Lower leg skin (tissue), 4 donors: ENCODE measurements around the gene ZNF679. TPM values are rescaled to one million over a fixed set of nuclear protein-coding genes. Genes with fewer than 3 reads are reported as not detected.
"Not testable (repeated sequence)": the region's sequence is repeated elsewhere in the genome, so short reads cannot be mapped to it uniquely, and the experiment has no call there.

ENCODE experiments used
- DNase-seq, 2 donors: peaks; one replicate each; pipeline ENCODE4 v3.0.0-alpha.2; 2019; ENCODE audit warnings: low spot score in 2 of 2
- H3K4me3 ChIP-seq: fragments of 200-600 bp; sonication (generic); 2 replicates; pipeline ENCODE4 v1.5.1; 2017; ENCODE audit warnings: mild to moderate bottlenecking, low read depth; ENCODE audit not compliant: poor library complexity, severe bottlenecking
- CTCF ChIP-seq, 3 donors: fragments of 450-650 bp; IDR thresholded peaks; one replicate each; pipeline ENCODE4 v1.5.1; 2016; ENCODE audit warnings: antibody characterized with exemption in 3 of 3, mild to moderate bottlenecking in 3 of 3, moderate library complexity in 2 of 3
- POLR2A ChIP-seq, 2 donors: fragments of 450-650 bp; IDR thresholded peaks; one replicate each; pipeline ENCODE4 v1.6.1; 2016 to 2017; ENCODE audit warnings: antibody characterized with exemption in 2 of 2, mild to moderate bottlenecking in 1 of 2, moderate library complexity in 1 of 2
- WGBS, 2 donors: methylation state at CpG; one replicate each; pipeline ENCODE4 v1.1.5; 2018; 5-methylcytosine and 5-hydroxymethylcytosine counted together
- intact Hi-C: fragments of 100-400 bp; cut with DNase I; formaldehyde crosslinking; loops from one replicate; pipeline ENCODE4 v1.15.0; 2023; ENCODE audit warnings: low total_unique reads
- total RNA-seq, 4 donors: library from RNA; depleted of rRNA; stranded (reverse); fragments of >200 nt; gene quantifications; one replicate each; pipeline ENCODE4 v1.1.0, GENCODE V29; 2016

The ZNF679 gene
- total RNA-seq, 4 donors from 2014 or later = not detected

- WGBS, 2 donors = 86 to 96% methylated on average over 7 to 9 of the region's 12 CpGs
- TF ChIP-seq POLR2A (IDR thresholded peaks at IDR 0.05) (no peak), CTCF (IDR thresholded peaks at IDR 0.05) (no peak)
- no peak for DNase-seq
- no peak overlapping the region for H3K4me3 ChIP-seq
- intact Hi-C loops = no loop called here
These were observed 43.9 kb upstream of the ZNF679 start for GRCh38 chr7:64184376-64184775.

- 58 to 69% methylated on average over 3 of the region's 3 CpGs for WGBS, 2 donors
- TF ChIP-seq CTCF (IDR thresholded peaks at IDR 0.05) (no peak), POLR2A (IDR thresholded peaks at IDR 0.05) (no peak)
- intact Hi-C loops = no loop called here
- DNase-seq = no peak
- H3K4me3 ChIP-seq = no peak overlapping the region
These were observed 40.9 kb upstream of the ZNF679 start for GRCh38 chr7:64187408-64187807.

- intact Hi-C loops = no loop called here
These were observed 36.0 kb upstream of the ZNF679 start for GRCh38 chr7:64192148-64192704.

GRCh38 chr7:64192775-64193174 lies 35.5 kb upstream of the ZNF679 start:
- H3K4me3 ChIP-seq = no peak overlapping the region
- intact Hi-C loops = no loop called here
- no peak for TF ChIP-seq POLR2A (IDR thresholded peaks at IDR 0.05)
- TF ChIP-seq CTCF (IDR thresholded peaks at IDR 0.05) = no peak
- no peak for DNase-seq
- 79 to 83% methylated on average over 7 to 8 of the region's 8 CpGs for WGBS, 2 donors

More at GRCh38 chr7:64192148-64192704, 36.0 kb upstream of the ZNF679 start:
- DNase-seq = no peak
- TF ChIP-seq CTCF (IDR thresholded peaks at IDR 0.05) (no peak), POLR2A (IDR thresholded peaks at IDR 0.05) (no peak)
- WGBS, 2 donors = 91 to 93% methylated on average over 20 to 24 of the region's 24 CpGs
- H3K4me3 ChIP-seq = no peak overlapping the region

- 87% methylated on average over 13 of the region's 13 CpGs for WGBS, 2 donors
- intact Hi-C loops = no loop called here
- DNase-seq = no peak
- TF ChIP-seq POLR2A (IDR thresholded peaks at IDR 0.05) (no peak), CTCF (IDR thresholded peaks at IDR 0.05) (no peak)
- H3K4me3 ChIP-seq = no peak within 1 kb of the TSS
These were observed 21.4 kb upstream of the ZNF679 start, which contains the start of gene ZNF735 for GRCh38 chr7:64206903-64207302. ZNF735 (plus strand) TSS chr7:64207203; CDS start chr7:64207203, 0 bp downstream.

- intact Hi-C loops, H3K4me3 ChIP-seq, DNase-seq: not testable (repeated sequence)
- WGBS, 2 donors = 79 to 82% methylated on average over 5 of the region's 5 CpGs
These were observed 8.5 kb upstream of the ZNF679 start for GRCh38 chr7:64219710-64220298.
